Measurements from ENCODE around the gene SPDYC. TPM values are rescaled to one million over a fixed set of nuclear protein-coding genes. Genes with fewer than 3 reads are reported as not detected.
A peak's percentile ranks its signal among the peaks of the same experiment; 100 is the strongest.

Gene SPDYC, protein sequence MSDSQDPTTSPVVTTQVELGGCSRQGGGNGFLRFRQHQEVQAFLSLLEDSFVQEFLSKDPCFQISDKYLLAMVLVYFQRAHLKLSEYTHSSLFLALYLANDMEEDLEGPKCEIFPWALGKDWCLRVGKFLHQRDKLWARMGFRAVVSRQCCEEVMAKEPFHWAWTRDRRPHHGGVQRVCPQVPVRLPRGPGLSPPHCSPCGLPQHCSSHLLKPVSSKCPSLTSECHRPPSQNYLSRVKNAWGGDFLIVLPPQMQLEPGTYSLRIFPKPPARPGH
- not detected for polyA plus RNA-seq
- long read RNA-seq, donor 1: 0 reads
- long read RNA-seq, donor 2: 0 reads
- long read RNA-seq, donor 3: 0 reads
- long read RNA-seq, donor 4: 0 reads
- long read RNA-seq, donor 5: 0 reads
- long read RNA-seq, donor 6: 0 reads
- long read RNA-seq, donor 7: 0 reads
- long read RNA-seq, donor 8: 0 reads
- long read RNA-seq, donor 9: 0 reads
- long read RNA-seq, donor 10: 0 reads
- long read RNA-seq, donor 11: 0 reads

DNA sequence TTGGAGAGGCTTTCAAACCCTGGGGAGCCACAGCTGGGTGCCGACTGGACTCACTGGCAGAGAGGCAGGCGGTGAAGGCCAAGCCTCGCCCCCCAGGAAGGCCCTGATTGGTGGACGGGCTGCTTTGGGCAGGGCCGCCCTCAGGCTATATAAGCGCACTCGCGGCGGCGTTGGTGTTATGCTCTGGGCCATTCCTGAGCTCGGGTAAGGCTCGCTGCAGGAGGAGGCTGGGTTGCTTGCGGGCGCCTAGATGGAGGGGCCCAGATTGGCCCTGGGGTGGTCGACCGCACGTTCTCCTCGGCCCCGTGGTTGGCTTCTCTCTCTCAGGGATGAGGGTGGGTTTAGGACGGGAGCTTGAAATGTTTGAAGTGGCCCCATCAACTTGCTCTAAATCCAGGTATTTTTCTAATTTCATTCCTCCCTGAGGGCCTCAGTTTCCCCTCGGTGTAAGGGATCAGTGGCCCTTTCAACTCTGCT is at the start of gene SPDYC:
SPDYC (plus strand) TSS at position 176 of the 477 bp plus-strand sequence. CDS start 1,125 bp downstream, outside the sequence.
- Histone ChIP-seq H3K4me3 (ENCODE audit: low read length) (no peak within 1 kb of the TSS), H3K27me3 (ENCODE audit: control insufficient read depth, insufficient read depth, low read length) (no peaks in the 10 kb centered on the region), H3K36me3 (ENCODE audit: control insufficient read depth, insufficient read depth, low read length) (no peaks in the 10 kb centered on the region), H3K4me1 (ENCODE audit: control insufficient read depth, insufficient read depth, low read length) (peaks cover 7% of the 10 kb centered on the region), H3K9me3 (ENCODE audit: control insufficient read depth, low read depth, low read length) (no peaks in the 10 kb centered on the region), H3K27ac (ENCODE audit: low read length) (no peak within 1 kb of the TSS)
- WGBS (ENCODE audit: insufficient coverage, low lambda C conversion rate): no CpG with 5 or more reads among the region's 21 CpGs
- DNase-seq: no peak

DNA sequence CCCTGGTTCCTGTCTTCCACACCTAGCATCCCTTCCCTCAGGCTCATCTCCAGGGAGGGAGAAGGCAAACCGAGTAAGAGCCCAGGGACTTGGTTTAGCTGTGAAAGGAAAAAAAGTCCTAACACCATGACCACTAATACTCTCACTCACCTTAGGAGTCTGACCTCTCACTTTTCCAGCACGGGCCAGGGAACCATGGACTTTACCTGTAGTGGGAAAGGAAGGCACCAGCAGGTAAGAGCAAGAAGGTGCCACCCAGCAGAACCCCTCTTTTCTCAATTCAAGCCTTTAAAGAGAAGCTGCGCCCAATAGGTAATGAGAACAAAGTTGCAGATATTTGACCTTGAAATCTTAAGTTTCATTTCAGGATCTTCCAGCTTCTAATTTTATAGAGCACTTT is 49.2 kb upstream of the SPDYC start:
- no CpG with 5 or more reads among the region's 3 CpGs for WGBS (ENCODE audit: insufficient coverage, low lambda C conversion rate)
- Histone ChIP-seq H3K27ac (ENCODE audit: low read length) (peak overlapping the region; percentile 92), H3K4me1 (ENCODE audit: control insufficient read depth, insufficient read depth, low read length) (peaks cover 37% of the 10 kb centered on the region), H3K27me3 (ENCODE audit: control insufficient read depth, insufficient read depth, low read length) (no peaks in the 10 kb centered on the region), H3K9me3 (ENCODE audit: control insufficient read depth, low read depth, low read length) (no peaks in the 10 kb centered on the region), H3K36me3 (ENCODE audit: control insufficient read depth, insufficient read depth, low read length) (peaks cover 52% of the 10 kb centered on the region), H3K4me3 (ENCODE audit: low read length) (peak overlapping the region; percentile 88)
- no peak for DNase-seq

DNA sequence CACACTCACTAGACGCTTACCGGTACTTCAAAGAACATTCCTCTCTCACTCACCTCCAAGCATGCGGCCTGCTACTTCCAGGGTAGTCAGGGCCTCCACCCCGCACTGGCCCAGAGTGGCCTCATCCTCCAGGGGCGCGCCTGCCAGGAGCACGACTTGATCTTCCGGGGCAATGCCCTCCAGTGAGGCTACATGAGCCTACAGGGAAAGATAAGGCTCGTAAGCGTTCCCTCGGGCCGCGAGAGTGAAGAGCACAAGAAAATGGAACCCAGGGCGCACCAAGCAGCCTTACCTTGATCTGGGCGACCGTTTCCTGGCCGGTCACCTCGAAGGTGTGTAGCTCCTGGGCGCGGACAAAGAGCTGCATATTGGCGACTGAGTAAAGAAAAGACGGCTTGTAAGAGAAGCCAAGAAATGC is 48.6 kb upstream of the SPDYC start:
- Histone ChIP-seq H3K9me3 (ENCODE audit: control insufficient read depth, low read depth, low read length) (no peaks in the 10 kb centered on the region), H3K27ac (ENCODE audit: low read length) (peak overlapping the region; percentile 92), H3K4me3 (ENCODE audit: low read length) (peak overlapping the region; percentile 88), H3K27me3 (ENCODE audit: control insufficient read depth, insufficient read depth, low read length) (no peaks in the 10 kb centered on the region), H3K36me3 (ENCODE audit: control insufficient read depth, insufficient read depth, low read length) (peaks cover 54% of the 10 kb centered on the region), H3K4me1 (ENCODE audit: control insufficient read depth, insufficient read depth, low read length) (peaks cover 30% of the 10 kb centered on the region)
- peak; percentile 83 to 87 for DNase-seq
- no CpG with 5 or more reads among the region's 22 CpGs for WGBS (ENCODE audit: insufficient coverage, low lambda C conversion rate)

DNA sequence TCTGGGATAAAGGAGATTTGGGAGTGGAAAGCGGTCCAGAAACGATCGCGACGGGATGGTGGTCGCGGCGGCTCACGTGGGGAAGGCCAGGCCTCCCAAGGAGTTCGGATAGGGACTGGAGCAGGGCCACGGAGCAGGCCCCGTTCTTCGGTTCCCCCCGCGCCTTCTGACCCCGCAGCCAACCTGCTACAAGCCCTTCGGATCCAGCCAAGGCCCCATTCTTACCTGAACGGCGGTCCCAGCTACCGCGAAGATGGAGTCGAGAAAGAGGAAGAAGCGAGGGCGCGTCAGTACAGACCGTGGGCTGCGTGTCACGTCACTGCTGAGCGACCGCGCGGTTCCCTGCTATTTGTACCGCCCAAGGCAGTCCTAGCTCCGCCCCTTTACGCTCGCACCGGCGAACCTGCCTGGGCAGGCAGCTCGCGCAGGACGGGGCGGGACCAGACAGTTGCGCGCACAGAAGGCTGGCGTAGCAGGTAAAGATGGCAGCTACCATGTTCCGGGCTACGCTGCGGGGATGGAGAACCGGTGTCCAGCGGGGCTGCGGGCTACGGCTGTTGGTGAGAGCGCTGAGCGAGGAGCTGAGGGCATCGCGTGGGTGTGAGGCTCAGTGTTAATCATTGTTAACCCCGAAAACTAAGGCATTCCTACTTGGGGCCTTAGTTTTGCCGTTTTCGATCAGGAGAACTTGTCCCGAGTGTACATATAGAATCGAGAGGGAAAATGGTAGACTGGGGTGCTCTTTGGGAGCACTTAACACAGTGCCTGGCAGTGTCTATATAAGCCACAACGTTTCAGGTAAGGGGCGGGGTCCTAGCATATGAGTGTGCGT is 48.0 kb upstream of the SPDYC start, which contains the start of the genes FAU and MRPL49:
FAU (minus strand) TSS at position 270 of the 832 bp plus-strand sequence. CDS start 321 bp downstream, outside the sequence.
MRPL49 (plus strand) TSS at position 457 of the 832 bp plus-strand sequence; CDS start at position 483, 26 bp downstream.
- WGBS (ENCODE audit: insufficient coverage, low lambda C conversion rate): 0% methylated on average over 1 of the region's 64 CpGs
- Histone ChIP-seq H3K4me3 (ENCODE audit: low read length) (peak within 1 kb of the TSS; percentile 88), H3K36me3 (ENCODE audit: control insufficient read depth, insufficient read depth, low read length) (peaks cover 60% of the 10 kb centered on the region), H3K27ac (ENCODE audit: low read length) (peak within 1 kb of the TSS; percentile 92), H3K27me3 (ENCODE audit: control insufficient read depth, insufficient read depth, low read length) (no peaks in the 10 kb centered on the region), H3K4me1 (ENCODE audit: control insufficient read depth, insufficient read depth, low read length) (peaks cover 27% of the 10 kb centered on the region), H3K9me3 (ENCODE audit: control insufficient read depth, low read depth, low read length) (no peaks in the 10 kb centered on the region)
- peak; percentile 99 for DNase-seq

DNA sequence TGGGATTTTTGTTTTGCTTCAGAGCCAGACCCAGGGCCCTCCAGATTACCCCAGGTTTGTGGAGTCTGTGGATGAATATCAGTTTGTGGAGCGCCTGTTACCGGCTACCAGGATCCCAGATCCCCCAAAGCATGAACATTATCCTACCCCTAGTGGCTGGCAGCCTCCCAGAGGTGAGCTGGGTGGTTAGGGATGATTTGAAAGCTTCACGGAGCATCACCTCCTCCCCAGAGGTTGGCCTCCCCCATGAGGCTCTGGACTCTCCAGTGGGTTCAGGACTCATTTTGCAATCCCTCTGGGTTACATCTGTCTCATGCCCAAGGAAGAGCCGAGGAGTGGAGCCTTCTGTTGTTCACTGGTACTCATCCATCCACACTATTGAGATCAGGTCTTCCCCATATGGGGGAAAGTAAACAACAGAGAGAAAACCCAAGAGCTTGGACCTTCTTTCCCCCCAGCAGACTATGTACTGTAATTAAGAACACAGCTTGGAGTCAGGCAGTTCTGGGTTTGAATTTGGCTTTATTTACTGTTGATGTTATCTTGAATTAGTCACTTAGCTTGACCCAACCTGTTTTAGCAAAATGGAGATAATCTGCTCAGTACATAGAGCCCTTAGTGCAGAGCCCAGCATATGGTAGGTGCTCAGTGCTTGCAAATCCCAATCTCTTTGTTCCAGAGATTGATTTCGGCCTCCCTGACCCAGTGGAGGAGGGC is 45.4 kb upstream of the SPDYC start:
- WGBS (ENCODE audit: insufficient coverage, low lambda C conversion rate): no CpG with 5 or more reads among the region's 5 CpGs
- peaks cover 20% of the 10 kb centered on the region for H3K4me1 ChIP-seq (ENCODE audit: control insufficient read depth, insufficient read depth, low read length)
- no peak for DNase-seq

DNA sequence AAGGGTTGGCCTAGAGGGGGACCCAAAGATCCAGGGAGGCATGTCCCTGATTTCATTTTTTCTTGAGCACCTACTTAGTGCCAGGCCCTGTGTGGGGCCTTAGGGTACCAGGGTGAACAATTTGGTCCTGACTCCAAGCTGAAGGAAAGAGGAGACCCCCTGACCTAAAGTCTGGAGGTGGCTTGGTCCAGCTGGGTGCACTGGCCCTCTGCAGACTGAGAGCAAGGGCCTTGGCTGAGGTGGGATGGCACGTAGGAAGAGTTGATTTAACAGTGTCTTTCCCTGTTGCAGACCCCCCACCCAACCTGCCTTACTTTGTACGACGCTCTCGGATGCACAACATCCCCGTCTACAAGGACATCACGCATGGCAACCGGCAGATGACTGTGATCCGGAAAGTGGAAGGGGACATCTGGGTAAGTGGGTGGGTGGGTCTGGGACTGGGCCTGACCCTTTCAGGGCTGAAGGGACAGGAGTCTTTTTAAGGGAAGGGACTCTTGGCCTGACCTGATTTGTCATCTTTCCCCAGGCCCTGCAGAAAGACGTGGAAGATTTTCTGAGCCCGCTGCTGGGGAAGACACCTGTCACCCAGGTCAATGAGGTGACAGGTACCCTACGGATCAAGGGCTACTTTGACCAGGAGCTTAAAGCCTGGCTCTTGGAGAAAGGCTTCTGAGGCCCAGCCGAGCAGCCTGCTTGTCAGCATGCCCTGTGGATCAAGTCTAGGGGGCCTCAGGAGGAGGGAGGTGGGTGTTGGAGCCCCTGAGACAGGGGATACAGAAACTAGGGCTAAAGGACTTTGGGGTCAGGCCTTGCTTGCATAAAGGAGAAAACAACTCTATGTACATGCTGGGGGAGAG is 44.6 kb upstream of the SPDYC start:
- H3K36me3 ChIP-seq (ENCODE audit: control insufficient read depth, insufficient read depth, low read length): peaks cover 69% of the 10 kb centered on the region
- DNase-seq: no peak
- WGBS (ENCODE audit: insufficient coverage, low lambda C conversion rate): no CpG with 5 or more reads among the region's 12 CpGs

More for the DNA sequence above, 45.4 kb upstream of the SPDYC start:
- H3K36me3 ChIP-seq (ENCODE audit: control insufficient read depth, insufficient read depth, low read length): peaks cover 69% of the 10 kb centered on the region
- no peaks in the 10 kb centered on the region for H3K27me3 ChIP-seq (ENCODE audit: control insufficient read depth, insufficient read depth, low read length)
- no peak overlapping the region for H3K4me3 ChIP-seq (ENCODE audit: low read length)
- H3K9me3 ChIP-seq (ENCODE audit: control insufficient read depth, low read depth, low read length): no peaks in the 10 kb centered on the region
- H3K27ac ChIP-seq (ENCODE audit: low read length): no peak overlapping the region

DNA sequence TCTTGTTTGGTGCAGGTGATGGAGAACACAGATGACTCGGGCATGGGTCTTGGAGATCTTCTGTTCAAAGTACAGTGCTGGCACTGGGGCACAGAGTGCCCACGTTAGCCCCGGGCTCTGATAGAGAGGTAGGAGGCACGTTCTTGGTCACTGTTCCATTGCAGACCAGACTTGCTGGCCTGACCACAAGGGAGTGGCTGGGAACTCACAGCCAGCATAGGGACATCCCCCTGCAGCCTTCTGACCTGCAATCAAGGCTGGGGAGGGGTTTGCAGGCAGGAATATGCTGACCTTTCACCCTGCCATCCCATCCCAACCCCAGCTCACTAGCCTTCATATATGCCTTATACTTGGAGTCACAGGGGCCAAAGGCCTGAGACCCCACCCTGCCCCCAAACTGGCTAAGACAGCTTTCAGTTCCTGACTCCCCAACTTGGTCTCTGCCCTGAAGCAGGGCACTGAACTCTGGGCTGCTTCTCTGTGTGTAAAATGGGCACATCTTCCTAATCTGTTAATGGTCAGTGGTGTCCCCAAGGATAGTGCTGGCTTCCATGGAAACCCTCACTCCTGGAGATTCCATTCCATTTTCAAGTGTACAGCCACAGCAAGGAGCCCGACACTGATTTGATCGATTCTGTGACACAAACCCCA is 43.3 kb upstream of the SPDYC start:
- no peak for DNase-seq
- Histone ChIP-seq H3K27me3 (ENCODE audit: control insufficient read depth, insufficient read depth, low read length) (no peaks in the 10 kb centered on the region), H3K4me1 (ENCODE audit: control insufficient read depth, insufficient read depth, low read length) (peaks cover 6% of the 10 kb centered on the region), H3K27ac (ENCODE audit: low read length) (no peak overlapping the region), H3K9me3 (ENCODE audit: control insufficient read depth, low read depth, low read length) (no peaks in the 10 kb centered on the region), H3K36me3 (ENCODE audit: control insufficient read depth, insufficient read depth, low read length) (peaks cover 74% of the 10 kb centered on the region), H3K4me3 (ENCODE audit: low read length) (no peak overlapping the region)
- no CpG with 5 or more reads among the region's 6 CpGs for WGBS (ENCODE audit: insufficient coverage, low lambda C conversion rate)

More for the DNA sequence above, 44.6 kb upstream of the SPDYC start:
- Histone ChIP-seq H3K4me1 (ENCODE audit: control insufficient read depth, insufficient read depth, low read length) (peaks cover 16% of the 10 kb centered on the region), H3K4me3 (ENCODE audit: low read length) (no peak overlapping the region), H3K27ac (ENCODE audit: low read length) (no peak overlapping the region), H3K9me3 (ENCODE audit: control insufficient read depth, low read depth, low read length) (no peaks in the 10 kb centered on the region), H3K27me3 (ENCODE audit: control insufficient read depth, insufficient read depth, low read length) (no peaks in the 10 kb centered on the region)

DNA sequence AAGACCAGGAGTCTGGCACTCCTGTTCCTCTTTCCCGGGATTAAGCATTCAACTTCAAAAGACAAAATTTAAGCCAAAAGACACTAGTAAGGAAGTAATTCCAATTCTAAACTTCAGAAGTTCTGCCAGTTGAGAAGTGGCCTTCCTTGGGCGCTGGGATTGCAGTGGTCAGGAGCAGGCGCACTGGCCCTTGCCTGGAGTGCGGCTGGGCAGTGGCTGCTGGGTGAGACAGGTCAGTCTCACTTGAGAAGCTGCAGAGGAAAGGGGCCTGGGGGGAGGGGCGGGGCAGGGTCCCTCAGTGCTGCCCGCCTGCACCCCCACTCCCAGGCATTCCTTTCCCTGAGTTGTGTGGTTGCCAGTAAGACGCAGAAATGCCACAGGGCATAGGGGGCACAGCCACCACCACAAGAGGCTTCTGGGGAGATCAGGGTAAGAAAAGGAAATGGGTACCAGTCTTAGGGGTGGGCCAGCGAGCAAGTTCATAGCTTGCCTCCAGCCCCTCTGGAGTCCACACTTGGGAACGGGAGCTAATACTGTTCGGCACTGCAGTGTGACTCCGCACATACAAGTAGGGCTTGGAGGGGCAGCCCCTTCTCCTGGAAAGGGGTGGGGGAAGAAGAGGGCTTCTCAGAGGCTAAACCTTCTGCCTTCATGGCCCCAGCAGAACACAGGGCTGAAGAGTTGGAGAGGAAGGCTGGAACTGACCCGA is 42.4 kb upstream of the SPDYC start:
- DNase-seq: no peak
- peaks cover 83% of the 10 kb centered on the region for H3K36me3 ChIP-seq (ENCODE audit: control insufficient read depth, insufficient read depth, low read length)
- no peak overlapping the region for H3K4me3 ChIP-seq (ENCODE audit: low read length)
- H3K27me3 ChIP-seq (ENCODE audit: control insufficient read depth, insufficient read depth, low read length): no peaks in the 10 kb centered on the region
- H3K27ac ChIP-seq (ENCODE audit: low read length): no peak overlapping the region
- H3K9me3 ChIP-seq (ENCODE audit: control insufficient read depth, low read depth, low read length): no peaks in the 10 kb centered on the region
- 100% methylated on average over 2 of the region's 12 CpGs for WGBS (ENCODE audit: insufficient coverage, low lambda C conversion rate)
- H3K4me1 ChIP-seq (ENCODE audit: control insufficient read depth, insufficient read depth, low read length): peaks cover 13% of the 10 kb centered on the region

Data from large intestine (tissue), 12 donors.